Endometrium (tissue), 2 donors: Measurements from ENCODE around the gene DYNLL2.
"Not testable (repeated sequence)": the region's sequence is repeated elsewhere in the genome, so short reads cannot be mapped to it uniquely, and the experiment has no call there.

Source experiments
- FAIRE-seq: peaks from 2 replicates; lab custom pipeline; 2012; peaks lifted over from hg19 to GRCh38; lab: Jason Lieb, UNC
- donor health status: control.
- donor health status: control.

The DYNLL2 gene

DNA sequence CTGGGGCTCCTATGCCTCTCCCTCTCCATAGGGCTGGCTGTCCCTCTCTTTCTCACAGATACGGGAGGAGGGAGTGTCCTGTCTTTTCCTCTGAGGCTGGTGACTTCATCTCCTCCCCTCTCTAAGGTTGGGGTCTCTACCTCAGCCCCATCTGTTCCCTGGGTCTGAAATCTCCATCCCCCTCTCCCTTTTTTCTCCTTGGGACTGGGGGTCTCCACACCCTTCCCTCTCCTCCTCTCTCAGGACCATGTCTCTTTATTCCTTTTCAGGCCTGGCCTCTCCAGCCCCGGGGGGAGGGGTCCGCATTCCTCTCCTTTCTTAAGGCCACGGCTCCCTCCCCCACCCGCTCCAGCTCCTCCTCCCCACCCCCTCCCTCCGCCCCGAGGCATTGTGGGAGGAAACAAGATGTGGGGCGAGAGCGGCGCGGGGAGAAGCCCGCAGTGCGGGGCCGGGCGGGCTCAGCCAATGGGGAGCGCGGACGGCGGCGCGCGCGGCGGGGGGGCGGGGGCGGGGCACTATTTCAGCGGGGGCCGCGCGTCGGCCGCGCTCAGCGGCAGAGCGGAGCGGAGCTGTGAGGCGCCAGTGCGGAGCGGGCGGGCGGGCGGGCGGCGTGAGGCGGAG lies at the start of gene DYNLL2:
TSS of gene DYNLL2 (plus strand) at position 550 of the 621 bp plus-strand sequence. CDS start 3,672 bp downstream, outside the sequence.
- no peak for FAIRE-seq

GRCh38 chr17:58039975-58040374 lies 43.2 kb upstream of the DYNLL2 start:
- FAIRE-seq: no peak

DNA sequence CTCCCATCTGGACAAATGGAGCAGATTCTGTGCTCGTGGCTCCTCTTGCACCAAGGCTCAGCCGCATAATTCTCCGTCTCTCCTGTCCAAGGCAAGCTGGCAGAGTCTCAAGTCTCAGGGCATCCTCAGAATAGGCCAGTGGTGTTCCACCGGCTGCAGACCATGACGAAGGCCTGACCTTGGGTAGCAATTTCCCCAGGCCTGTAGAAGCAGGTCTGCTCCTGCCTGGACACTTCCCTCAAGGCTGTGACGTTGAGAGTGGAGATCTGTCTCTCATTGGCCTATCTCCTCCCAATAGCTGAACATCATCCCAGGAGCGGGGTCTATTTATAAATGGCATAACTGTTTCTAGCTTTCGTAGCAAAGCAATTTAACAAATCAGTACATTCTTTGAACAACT lies 42.8 kb upstream of the DYNLL2 start:
- FAIRE-seq: no peak

DNA sequence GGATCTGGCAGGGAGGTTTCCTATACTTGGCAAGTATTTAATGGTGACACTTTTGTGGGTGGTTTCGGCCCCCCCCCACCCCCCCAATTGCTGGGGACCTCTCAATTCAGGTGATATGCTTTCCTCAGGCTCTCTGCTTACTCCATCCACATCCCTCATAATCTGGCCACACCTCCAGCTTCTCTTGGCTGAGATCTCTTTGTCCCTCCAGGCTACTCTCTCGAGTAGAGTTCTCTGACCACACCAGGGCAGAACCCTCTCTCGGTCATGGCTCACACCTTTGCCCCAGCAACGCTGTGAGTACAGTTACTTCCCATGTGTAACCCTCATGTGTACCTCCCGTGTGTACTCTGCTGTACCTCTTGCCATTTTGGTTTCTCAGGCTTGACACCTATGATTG lies 42.1 kb upstream of the DYNLL2 start:
- FAIRE-seq: no peak

DNA sequence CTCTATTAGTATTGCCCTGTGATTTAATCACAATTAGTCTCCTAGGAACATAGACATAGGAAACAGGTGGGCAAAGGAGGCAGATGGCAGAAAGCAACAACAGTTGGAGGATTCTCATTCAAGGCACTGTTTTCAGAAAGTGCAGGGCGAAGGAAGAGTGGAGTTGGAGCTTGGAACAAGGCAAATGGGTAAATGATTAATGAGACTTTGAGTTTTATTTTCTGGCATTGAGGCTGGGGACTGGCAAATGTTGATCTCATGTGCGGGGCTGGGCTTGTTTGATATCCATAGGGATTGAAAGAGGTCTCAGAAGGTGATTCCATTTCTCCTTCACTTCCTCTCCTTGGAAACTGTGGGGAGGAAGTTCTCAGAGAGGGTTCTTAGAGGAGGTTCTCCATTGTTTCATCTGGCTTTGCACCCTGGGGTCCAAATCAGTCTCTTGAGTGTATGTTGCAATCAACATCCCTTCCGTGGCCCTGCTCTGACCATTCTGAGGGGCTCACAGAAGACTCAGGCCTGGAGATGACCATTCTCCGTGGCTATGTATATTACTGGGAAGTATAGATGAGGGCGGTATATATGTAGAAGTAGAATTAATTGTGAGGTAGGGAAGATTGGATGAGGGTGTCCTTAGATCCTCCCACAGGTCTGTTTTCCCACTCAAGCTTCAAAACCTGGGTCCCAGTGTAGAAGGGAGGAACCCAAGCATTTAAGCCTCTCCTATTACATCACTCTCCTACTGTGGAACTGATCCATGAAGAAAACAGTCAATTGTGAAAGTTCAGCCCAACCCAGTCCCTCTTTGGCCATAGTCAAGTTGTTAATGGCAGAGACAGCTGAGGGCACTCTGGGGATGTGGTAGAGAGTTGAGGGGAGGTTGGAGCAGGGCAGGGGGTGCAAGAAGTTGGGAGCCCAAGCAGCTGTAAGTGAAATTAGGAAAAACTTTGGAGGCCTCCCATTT lies 39.7 kb upstream of the DYNLL2 start:
- FAIRE-seq: no peak

DNA sequence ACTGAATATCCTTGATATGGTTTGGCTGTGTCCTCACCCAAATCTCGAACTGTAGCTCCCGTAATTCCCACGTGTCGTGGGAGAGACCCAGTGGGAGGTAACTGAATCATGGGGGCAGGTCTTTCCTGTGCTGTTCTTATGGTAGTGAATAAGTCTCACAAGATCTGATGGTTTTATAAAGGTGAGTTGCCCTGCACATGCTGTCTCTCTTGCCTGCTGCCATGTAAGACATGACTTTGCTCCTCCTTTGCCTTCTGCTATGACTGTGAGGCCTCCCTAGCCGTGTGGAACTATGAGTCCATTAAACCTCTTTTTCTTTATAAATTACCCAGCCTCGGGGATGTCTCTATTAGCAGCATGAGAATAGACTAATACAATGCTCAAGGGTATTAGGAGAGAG lies 39.0 kb upstream of the DYNLL2 start:
- not testable (repeated sequence) for FAIRE-seq

DNA sequence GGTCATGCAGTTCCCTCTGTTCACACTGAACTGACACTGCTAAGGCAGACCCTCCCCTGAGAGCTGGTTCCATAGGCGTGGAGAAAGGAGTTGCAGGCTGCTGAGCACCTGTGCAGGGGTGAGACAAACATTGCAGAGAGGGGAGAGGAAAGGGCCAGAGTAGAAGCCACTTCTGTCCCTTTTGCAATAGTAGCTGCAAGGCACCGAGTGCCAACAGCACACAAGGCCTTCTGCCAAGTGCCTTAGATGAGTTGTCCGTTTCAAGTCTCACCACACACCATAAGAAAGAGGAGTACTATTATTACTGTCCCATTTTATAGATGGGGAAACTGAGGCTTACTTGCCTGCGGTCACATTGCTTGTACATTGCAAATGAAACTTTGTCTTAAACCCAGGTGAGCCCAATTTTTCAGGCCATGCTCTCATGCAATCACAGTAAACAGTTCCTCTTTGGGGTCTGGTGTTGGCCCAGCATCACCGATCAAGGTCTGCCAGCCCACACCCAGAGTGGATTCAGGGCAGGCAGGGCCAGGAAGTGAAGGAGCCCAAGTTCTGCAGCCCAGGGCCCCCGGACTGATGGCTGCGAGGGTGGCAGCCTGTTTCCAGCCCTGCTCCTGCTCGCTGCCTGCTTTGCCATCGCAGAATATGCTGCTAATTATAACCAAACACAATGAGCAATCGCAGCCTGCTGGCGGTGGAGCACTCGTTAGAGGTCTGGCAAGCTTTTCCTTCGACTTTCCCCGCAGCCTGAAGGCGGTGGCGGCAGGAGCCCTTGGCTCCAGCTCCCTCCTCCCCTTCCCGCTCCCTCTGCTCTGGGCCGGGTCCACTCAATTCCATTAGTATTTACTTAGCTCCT lies 36.8 kb upstream of the DYNLL2 start:
- no peak for FAIRE-seq

DNA sequence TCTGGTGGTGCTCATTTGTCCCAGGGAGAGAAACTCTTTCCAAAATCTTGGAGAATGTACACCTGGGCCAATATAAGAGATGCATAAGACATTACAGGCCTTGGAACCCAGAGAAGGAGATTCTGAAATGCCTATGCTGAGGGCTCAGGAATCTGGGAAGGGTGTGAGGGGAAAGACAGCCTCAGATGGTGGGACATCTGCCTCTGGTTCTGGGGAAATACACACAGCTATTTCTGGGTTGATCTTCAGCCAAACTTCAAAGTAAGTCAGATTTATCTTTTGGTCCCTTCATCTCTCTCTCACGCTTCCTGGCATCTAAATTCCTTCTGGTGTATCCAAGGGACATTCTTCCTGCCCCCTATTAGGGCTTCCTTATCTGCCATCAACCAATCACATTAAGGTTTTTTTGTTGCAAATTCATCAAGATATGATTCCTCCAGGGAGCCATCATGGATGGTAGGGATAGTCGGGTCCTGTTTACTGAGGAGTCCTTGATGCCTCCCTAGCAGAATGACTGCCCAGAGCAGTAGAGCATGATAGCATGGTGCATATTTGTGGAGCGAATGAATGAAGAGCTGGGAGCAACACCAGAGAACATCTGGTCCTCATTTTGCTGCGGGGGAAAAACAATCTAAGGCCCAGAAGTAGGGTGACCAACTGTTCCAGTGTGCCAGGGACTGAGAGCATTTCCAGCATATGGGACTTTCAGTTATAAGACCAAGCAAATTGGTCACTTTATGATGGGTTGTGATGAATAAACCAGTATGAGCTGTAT lies 35.7 kb upstream of the DYNLL2 start:
- no peak for FAIRE-seq

- no peak for FAIRE-seq
These were observed 33.7 kb upstream of the DYNLL2 start for GRCh38 chr17:58049533-58049932.

DNA sequence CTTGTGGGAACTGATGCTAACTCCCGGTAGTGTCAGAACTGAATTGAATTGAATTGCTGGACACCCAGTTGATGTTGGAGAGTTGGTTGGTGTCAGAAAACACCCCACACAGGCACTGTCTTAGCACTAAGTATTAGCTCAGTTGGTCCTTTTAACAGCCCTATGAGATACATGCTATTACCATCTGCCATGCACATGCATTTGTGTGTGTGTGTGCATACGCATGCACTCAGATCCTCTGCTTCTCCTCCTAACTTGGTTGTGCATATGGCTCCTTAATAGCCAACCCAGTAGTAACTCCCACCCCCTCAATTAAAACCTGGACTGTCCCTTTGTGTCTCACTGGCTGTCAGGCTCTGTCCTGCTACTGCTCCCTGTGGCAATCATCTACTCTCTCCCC lies 32.3 kb upstream of the DYNLL2 start:
- FAIRE-seq: no peak

GRCh38 chr17:58051468-58051867 lies 31.8 kb upstream of the DYNLL2 start:
- no peak for FAIRE-seq

GRCh38 chr17:58052407-58052806 lies 30.8 kb upstream of the DYNLL2 start:
- no peak for FAIRE-seq

DNA sequence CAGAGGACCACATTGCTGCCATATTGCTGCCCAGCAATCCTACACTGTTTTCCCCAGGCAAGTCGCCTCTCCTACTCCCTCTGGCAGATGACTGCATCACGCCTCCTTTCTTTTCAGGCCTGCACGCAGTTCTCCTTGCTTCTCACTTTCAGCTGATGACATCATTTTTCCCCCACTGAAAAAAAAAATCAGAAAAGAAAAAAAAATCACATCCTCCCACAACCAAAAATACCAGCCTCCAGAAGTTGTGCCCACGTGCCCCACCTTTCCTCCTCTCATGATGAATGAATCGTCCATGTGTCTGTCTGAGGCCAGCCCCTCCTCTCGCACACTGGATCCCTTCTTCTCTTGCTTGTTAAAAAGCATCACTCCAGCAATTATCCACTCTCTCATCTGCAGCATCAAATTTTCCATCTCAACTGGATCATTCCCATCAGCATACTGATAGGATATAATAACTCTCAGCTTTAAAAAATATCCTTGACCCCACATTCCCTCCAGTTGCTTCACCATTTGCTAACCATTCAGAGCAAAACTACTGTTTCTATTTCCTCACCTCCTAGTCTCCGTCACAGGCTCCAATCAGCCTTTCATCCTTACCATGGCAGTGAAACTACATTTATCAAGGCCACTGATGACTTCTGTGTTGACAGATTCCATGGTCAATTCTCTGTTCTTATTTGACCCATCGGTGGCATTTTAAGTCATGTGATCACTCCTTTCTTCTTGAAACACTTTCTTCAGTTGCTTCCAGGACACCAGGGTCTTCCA lies 30.1 kb upstream of the DYNLL2 start:
- no peak for FAIRE-seq

- no peak for FAIRE-seq
These were observed 28.6 kb upstream of the DYNLL2 start for GRCh38 chr17:58054641-58055040.

- FAIRE-seq: no peak
These were observed 26.7 kb upstream of the DYNLL2 start for GRCh38 chr17:58056476-58056875.

- no peak for FAIRE-seq
These were observed 24.1 kb upstream of the DYNLL2 start for GRCh38 chr17:58059141-58059540.

DNA sequence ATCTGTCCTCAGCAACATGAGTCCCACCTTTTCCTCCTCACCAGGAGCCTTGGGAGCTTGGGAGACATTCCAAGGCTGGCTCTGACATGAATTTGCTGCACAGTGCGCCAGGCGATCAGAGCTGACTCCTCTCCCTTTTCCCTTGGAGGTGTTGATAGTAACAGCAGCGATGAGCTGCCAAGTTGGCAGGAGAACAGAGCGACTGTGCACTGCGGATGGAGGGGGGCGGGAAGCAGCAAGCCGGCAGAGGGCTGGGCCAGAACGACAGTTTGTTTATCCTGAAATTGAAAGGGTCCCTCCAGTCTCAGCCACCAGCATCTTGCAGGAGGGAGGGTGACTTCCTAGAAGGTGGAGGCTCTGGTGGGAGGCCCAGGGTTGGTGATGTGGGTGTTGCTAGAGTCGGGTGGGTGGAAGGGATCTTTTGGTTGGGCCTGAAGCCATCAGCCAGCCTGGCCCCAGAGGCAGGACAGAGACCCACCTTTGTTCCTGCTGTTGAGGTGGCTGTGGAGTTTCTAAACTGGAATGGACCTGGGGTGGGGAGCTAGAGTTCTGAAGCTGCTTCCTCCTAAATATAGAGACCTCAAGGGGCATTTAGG lies 22.5 kb upstream of the DYNLL2 start:
- no peak for FAIRE-seq

GRCh38 chr17:58061672-58062071 lies 21.5 kb upstream of the DYNLL2 start:
- no peak for FAIRE-seq

DNA sequence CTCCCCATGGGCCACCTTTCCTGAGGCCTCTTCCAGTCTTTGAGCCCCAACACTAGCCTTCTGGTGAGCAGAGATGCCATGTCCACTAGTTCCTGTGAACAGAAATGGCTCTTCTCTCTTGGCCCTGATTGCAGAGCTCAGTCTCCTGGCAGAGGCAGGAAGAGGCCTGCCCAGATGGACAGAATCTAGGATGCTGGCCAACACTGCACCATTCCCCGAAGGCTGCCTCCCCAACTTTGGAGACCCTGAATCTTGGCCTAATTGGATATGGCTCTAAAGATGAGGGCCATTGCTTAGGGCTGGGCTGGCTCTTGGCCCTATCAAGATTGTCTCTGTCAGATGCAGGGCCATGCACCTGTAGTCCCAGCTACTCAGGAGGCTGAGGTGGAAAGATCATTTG lies 18.0 kb upstream of the DYNLL2 start:
- no peak for FAIRE-seq

DNA sequence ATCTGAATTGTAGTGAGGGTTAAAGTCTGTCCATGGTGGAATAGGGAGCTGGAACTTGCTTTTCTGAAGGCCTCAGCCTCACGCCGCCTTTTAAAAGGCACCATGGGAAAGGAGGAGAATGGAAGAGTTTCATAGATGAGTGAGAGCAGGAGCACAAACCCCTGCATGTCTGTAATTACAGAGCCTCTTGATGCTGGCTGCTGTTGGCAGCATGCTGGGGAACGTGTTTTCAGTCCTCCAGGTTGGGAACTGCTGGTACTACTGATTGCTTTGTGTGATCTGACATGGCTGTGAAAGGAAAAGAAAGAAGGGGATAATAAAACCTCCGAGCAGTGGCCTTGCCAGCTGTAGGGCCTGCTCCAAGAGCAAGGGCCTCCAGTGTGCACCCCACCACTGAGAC lies 16.8 kb upstream of the DYNLL2 start:
- FAIRE-seq: no peak

DNA sequence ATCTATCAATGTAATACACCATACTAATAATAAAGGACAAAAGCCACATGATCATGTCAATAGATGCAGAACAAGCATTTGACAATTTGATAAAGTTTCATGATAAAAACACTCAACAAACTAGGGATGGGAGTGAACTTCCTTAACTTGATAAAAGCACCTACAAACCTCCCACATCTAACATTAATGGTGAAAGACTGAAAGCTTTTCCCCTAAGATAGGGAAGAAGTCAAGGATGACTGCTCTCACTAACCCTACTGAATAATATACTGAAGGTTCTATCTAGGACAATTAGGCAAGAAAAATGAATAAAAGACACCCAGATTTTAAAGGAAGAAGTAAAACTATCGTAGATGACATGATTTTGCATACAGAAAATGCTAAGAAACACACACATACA lies 10.4 kb upstream of the DYNLL2 start:
- FAIRE-seq: no peak
